Activated CD8-positive, alpha-beta T cell treated with anti-CD3 and anti-CD28 coated beads, Interleukin-2, amount 10 ng/mL, durations not matched to agents 7 days and 5 days (primary cell): ENCODE data around the gene LMBR1. TPM values are rescaled to one million over a fixed set of nuclear protein-coding genes. Genes with fewer than 3 reads are reported as not detected.

Source experiments
- ATAC-seq: fragments of 150-1000 bp; cut with Tn5 transposase; one replicate; pipeline ENCODE4 v1.10.0; 2021; ENCODE audit warnings: moderate library complexity
- CTCF ChIA-PET: fragments of 350-600 bp; sonication (Branson Sonifier 250); formaldehyde crosslinking; loops from one replicate; lab custom pipeline; 2021; ENCODE audit warnings: antibody characterized with exemption; lab: Charles Lee
- POLR2A ChIA-PET: fragments of 350-600 bp; sonication (Branson Sonifier 250); formaldehyde crosslinking; loops from one replicate; lab custom pipeline; 2021; ENCODE audit warnings: antibody characterized with exemption; lab: Charles Lee
- DNase-seq: peaks from one replicate; pipeline ENCODE4 v3.0.0-alpha.2; 2020
- H3K27ac Mint-ChIP-seq: one replicate; pipeline ENCODE4 v1.8.0; 2021; ENCODE audit warnings: mild to moderate bottlenecking, mixed read lengths
- H3K27me3 Mint-ChIP-seq: one replicate; pipeline ENCODE4 v1.8.0; 2021; ENCODE audit warnings: low read depth, mixed read lengths
- H3K36me3 Mint-ChIP-seq: one replicate; pipeline ENCODE4 v1.8.0; 2021; ENCODE audit warnings: low read depth, mixed read lengths
- H3K4me1 Mint-ChIP-seq: one replicate; pipeline ENCODE4 v1.8.0; 2021; ENCODE audit warnings: low read depth, mixed read lengths
- H3K4me3 Mint-ChIP-seq: one replicate; pipeline ENCODE4 v1.8.0; 2021; ENCODE audit warnings: mild to moderate bottlenecking, mixed read lengths
- H3K9me3 Mint-ChIP-seq: one replicate; pipeline ENCODE4 v1.8.0; 2022; ENCODE audit warnings: mixed read lengths; ENCODE audit not compliant: insufficient read depth
- total RNA-seq, 2 experiments: library from RNA; stranded (reverse); gene quantifications; one replicate each; pipeline ENCODE4 v1.2.3, GENCODE V29; 2021

LMBR1 gene
- total RNA-seq, 2 experiments from 2014 or later = 49.7 to 51.2 TPM

DNA sequence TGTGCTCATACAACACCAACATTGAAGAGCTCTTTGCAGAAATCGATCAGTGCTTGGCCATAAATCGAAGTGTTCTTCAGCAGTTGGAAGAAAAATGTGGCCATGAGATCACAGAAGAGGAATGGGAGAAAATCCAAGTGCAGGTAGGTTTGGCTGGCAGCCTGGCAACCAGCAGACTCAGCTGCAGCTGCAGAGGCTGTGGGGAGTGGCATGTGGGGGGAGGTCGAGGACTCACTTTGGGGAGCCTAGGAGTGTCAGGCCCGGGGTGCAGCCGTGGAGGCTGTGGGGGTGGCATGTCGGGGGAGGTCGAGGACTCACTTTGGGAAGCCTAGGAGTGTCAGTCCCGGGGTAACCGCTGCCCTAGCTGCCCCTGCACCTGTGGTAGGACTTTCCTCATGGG lies 217.3 kb downstream of the LMBR1 start:
- Mint-ChIP-seq H3K27ac (peak overlapping the region; percentile 67), H3K9me3 (no peaks in the 10 kb centered on the region), H3K36me3 (peaks cover 17% of the 10 kb centered on the region), H3K4me1 (peaks cover 11% of the 10 kb centered on the region), H3K4me3 (no peak overlapping the region), H3K27me3 (no peaks in the 10 kb centered on the region)
- DNase-seq = no peak
- CTCF ChIA-PET = no interaction called here
- no peak for ATAC-seq
- POLR2A ChIA-PET = interaction anchor here (0.5 kb wide), 1 partner anchor 858 kb away, joined by 3 read pairs; no protein-coding TSS in a partner anchor

DNA sequence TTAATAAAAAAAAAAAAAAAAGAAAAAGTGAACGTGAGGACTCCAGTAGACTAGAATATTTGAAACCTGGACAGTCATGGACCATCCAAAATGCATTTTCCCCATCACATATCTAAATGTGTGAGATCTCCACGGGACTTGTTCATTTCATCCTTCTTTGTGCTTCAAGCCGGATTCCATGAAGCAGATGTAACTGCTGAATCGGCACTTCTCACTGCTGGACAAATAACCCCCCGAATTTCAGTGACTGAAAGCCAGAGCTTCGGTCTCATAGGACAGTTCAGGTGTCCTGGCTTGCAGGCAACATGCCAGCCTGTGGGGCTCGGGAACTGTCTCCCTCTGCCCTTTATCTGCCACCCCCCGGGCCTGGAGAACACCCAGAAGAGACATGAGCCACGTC lies 219.1 kb downstream of the LMBR1 start:
- ChIA-PET POLR2A (no interaction called here), CTCF (no interaction called here)
- no peak for DNase-seq
- Mint-ChIP-seq H3K4me3 (no peak overlapping the region), H3K9me3 (no peaks in the 10 kb centered on the region), H3K27ac (no peak overlapping the region), H3K4me1 (peaks cover 6% of the 10 kb centered on the region), H3K27me3 (no peaks in the 10 kb centered on the region), H3K36me3 (peaks cover 16% of the 10 kb centered on the region)
- ATAC-seq = no peak

- H3K9me3 Mint-ChIP-seq = no peaks in the 10 kb centered on the region
- DNase-seq (no peak), ATAC-seq (no peak)
- no peak overlapping the region for H3K27ac Mint-ChIP-seq
- H3K27me3 Mint-ChIP-seq = no peaks in the 10 kb centered on the region
- peaks cover 12% of the 10 kb centered on the region for H3K36me3 Mint-ChIP-seq
- CTCF ChIA-PET = no interaction called here
- POLR2A ChIA-PET = no interaction called here
- H3K4me1 Mint-ChIP-seq = peaks cover 6% of the 10 kb centered on the region
- no peak overlapping the region for H3K4me3 Mint-ChIP-seq
These were observed 219.5 kb downstream of the LMBR1 start for GRCh38 chr7:156673454-156673853.

DNA sequence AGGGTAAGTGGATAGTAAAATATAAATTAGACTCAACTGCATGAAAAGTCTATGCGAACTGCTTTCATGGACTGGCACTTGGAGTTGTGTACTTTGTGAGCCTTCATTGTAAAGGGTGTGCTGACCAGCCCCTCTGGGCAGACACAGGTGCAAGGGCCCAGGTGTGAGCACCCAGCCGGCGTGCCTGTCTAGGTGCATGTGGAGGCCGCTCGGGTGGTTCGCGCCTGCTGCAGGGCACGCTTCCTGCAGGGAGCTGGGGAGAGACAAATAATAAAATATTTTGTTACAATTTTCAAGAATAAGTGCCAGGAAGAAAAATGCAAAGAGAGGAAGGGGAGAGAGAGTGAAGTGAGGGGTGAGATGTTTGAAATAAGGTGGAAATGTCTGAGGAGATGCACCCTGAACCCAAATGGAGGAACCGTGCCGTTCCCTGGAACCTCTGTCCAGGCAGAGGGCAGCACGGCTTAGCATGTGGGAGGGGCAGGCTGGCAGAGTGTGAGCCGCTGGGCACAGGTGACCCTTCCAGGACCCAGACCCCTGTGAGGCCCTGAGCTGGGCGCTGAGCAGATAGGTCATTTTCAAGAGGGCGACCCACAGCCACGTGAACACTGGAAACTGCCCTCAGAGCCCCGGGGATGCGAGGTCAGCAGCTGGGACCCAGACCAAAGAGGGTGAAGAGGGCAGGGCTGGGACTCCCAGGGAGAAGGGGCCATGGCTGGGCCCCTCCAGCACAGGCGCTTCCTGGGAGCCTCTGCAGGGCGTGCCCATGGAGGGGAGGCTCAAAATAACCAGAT lies 223.8 kb downstream of the LMBR1 start:
- Mint-ChIP-seq H3K4me3 (no peak overlapping the region), H3K27ac (no peak overlapping the region), H3K4me1 (no peaks in the 10 kb centered on the region), H3K27me3 (no peaks in the 10 kb centered on the region), H3K36me3 (no peaks in the 10 kb centered on the region), H3K9me3 (no peaks in the 10 kb centered on the region)
- ChIA-PET CTCF (no interaction called here), POLR2A (no interaction called here)
- no peak for ATAC-seq
- DNase-seq = no peak

- ChIA-PET CTCF (interaction anchor here (0.6 kb wide), 1 partner anchor 404 kb away, joined by 3 read pairs; no protein-coding TSS in a partner anchor), POLR2A (no interaction called here)
- Mint-ChIP-seq H3K27me3 (no peaks in the 10 kb centered on the region), H3K4me1 (no peaks in the 10 kb centered on the region), H3K36me3 (no peaks in the 10 kb centered on the region), H3K4me3 (no peak overlapping the region), H3K27ac (no peak overlapping the region), H3K9me3 (no peaks in the 10 kb centered on the region)
- DNase-seq (no peak), ATAC-seq (no peak)
These were observed 224.7 kb downstream of the LMBR1 start for GRCh38 chr7:156668130-156668741.

- H3K27me3 Mint-ChIP-seq = no peaks in the 10 kb centered on the region
- no peak overlapping the region for H3K4me3 Mint-ChIP-seq
- no peak overlapping the region for H3K27ac Mint-ChIP-seq
- H3K9me3 Mint-ChIP-seq = no peaks in the 10 kb centered on the region
- ChIA-PET CTCF (interaction anchor here (1.1 kb wide), 1 partner anchor 158 kb away, joined by 4 read pairs; no protein-coding TSS in a partner anchor), POLR2A (no interaction called here)
- no peaks in the 10 kb centered on the region for H3K36me3 Mint-ChIP-seq
- no peaks in the 10 kb centered on the region for H3K4me1 Mint-ChIP-seq
- no peak for DNase-seq
- ATAC-seq = no peak
These were observed 225.9 kb downstream of the LMBR1 start for GRCh38 chr7:156667110-156667426.

DNA sequence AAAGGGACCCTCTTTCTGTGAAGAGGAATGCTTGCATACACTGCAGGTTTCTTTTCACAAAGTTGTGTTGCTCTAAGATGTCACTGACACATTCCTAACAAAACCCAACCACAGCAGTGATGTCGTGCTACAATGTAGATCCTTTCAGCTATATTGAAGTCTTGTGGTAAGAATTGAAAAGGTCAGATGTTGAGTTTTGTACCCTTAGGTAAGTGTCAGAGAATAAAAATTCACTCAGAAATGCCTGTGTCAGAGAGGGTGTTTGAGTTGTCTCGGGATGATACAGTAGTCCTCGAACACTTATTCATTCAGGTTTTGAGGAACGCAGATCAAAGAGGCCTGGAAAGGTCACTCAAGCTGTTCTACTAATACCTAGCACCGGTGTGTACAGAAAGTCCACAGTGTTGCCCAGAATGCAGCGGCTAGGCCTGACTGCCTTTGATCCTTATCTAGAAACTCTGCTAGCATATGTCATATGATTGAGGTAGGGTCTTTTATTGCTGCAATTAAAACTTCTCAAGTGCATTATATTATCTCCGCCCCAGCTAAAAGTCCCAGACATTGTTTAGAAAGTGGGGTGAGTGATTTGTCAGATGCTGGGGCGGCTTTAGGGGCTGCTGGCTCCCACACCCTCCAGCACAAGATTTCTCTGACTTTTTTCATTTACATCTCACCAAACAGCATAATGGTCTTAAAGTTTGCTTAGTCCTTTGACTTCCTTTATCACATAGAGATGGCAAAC lies 226.4 kb downstream of the LMBR1 start:
- ATAC-seq (no peak), DNase-seq (no peak)
- Mint-ChIP-seq H3K4me3 (no peak overlapping the region), H3K9me3 (no peaks in the 10 kb centered on the region), H3K4me1 (no peaks in the 10 kb centered on the region), H3K27me3 (no peaks in the 10 kb centered on the region), H3K27ac (no peak overlapping the region), H3K36me3 (no peaks in the 10 kb centered on the region)
- CTCF ChIA-PET = interaction anchor here (1.1 kb wide), 1 partner anchor 159 kb away, joined by 4 read pairs; no protein-coding TSS in a partner anchor
- POLR2A ChIA-PET = no interaction called here

- no peak for ATAC-seq
- no peak overlapping the region for H3K4me3 Mint-ChIP-seq
- no peaks in the 10 kb centered on the region for H3K36me3 Mint-ChIP-seq
- peaks cover 1% of the 10 kb centered on the region for H3K27me3 Mint-ChIP-seq
- no peaks in the 10 kb centered on the region for H3K4me1 Mint-ChIP-seq
- DNase-seq = no peak
- CTCF ChIA-PET = no interaction called here
- POLR2A ChIA-PET = interaction anchor here (0.5 kb wide), 1 partner anchor 196 kb away, joined by 3 read pairs; no protein-coding TSS in a partner anchor
- H3K27ac Mint-ChIP-seq = no peak overlapping the region
- H3K9me3 Mint-ChIP-seq = no peaks in the 10 kb centered on the region
These were observed 227.9 kb downstream of the LMBR1 start for GRCh38 chr7:156665101-156665500.

DNA sequence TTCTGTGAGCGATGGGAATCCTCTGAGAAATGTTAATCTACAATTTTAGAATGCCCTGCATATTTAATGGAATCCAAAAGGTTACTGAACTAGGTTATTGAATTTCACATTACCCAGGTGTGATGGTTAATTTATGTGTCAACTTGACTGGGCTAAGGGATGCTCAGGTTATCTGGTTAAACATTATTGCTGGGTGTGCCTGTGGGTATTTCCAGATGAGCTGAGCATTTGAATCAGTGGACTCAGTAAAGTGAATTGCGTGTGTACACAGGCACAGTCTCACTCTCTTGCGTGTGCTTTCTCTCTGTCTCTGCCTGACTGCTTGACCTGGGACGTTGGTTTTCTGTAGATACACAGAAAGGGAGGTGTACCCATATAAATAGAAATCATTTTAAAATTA lies 230.7 kb downstream of the LMBR1 start:
- no peak overlapping the region for H3K27ac Mint-ChIP-seq
- no peak overlapping the region for H3K4me3 Mint-ChIP-seq
- no peaks in the 10 kb centered on the region for H3K9me3 Mint-ChIP-seq
- ATAC-seq (no peak), DNase-seq (no peak)
- no peaks in the 10 kb centered on the region for H3K4me1 Mint-ChIP-seq
- H3K36me3 Mint-ChIP-seq = no peaks in the 10 kb centered on the region
- peaks cover 17% of the 10 kb centered on the region for H3K27me3 Mint-ChIP-seq
- ChIA-PET POLR2A (no interaction called here), CTCF (interaction anchor here (0.6 kb wide), 1 partner anchor 285 kb away, joined by 3 read pairs; no protein-coding TSS in a partner anchor)

DNA sequence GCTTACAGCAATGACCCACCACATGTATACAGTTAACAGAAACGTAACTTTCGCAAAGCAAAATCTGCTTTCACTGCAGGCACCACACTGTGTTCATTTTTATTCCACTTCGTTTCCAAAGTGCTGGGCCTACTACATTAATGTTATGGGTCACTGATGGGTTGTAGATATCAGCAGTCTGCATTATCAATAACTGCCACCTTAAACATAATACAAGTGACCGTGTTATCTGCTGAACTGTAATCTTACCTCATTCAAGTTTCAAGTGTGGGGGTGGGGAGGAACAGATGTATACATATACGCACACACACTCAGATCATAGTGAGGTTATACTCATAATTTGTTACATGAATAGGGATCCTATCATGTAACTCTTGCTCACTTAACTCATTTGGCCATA lies 231.3 kb downstream of the LMBR1 start:
- ATAC-seq (no peak), DNase-seq (no peak)
- Mint-ChIP-seq H3K9me3 (no peaks in the 10 kb centered on the region), H3K36me3 (no peaks in the 10 kb centered on the region), H3K27ac (no peak overlapping the region), H3K4me1 (no peaks in the 10 kb centered on the region), H3K27me3 (peaks cover 17% of the 10 kb centered on the region), H3K4me3 (no peak overlapping the region)
- POLR2A ChIA-PET = no interaction called here
- CTCF ChIA-PET = no interaction called here

DNA sequence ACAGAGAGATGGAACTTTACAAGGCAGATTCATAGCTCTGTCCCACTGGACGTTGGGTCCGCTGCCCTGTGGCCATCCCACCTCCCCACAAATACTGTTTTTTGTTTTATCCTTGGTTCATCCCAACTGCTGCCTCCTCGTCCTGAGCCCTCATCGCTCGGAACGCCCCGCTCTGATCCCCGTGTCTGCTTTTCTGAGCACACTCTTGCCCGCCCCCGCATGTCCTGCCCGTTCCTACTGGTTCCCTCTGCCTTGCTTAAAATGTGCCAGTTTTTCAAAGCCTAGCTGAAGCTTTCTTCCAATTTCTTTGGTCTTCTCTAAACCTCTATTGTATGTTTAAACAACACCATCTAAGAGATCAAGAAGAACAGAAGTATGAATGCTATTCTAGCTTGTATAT lies 233.0 kb downstream of the LMBR1 start:
- Mint-ChIP-seq H3K4me3 (no peak overlapping the region), H3K9me3 (no peaks in the 10 kb centered on the region), H3K4me1 (peaks cover 2% of the 10 kb centered on the region), H3K27ac (no peak overlapping the region), H3K36me3 (no peaks in the 10 kb centered on the region), H3K27me3 (peaks cover 17% of the 10 kb centered on the region)
- DNase-seq = no peak
- no peak for ATAC-seq
- POLR2A ChIA-PET = no interaction called here
- CTCF ChIA-PET = no interaction called here

DNA sequence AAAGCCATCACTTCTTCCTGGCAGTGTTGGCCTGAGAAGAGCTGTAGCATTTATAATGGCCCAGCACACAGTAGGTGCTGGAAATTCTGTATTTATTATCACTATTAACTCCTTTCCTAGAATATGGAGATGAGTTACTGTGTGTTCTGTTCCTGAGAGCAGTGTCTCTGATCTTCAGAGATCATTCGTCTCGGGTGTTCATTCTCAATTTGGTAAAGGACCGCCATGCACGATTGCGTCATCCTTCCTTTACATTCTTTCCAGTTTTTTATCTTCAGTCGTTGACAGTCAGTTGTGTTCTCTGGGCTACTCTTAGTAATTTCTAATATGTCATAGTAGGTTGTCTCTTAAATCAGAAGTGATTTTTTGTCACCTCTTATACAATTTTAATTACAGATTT lies 233.8 kb downstream of the LMBR1 start:
- no peaks in the 10 kb centered on the region for H3K9me3 Mint-ChIP-seq
- H3K27me3 Mint-ChIP-seq = peaks cover 17% of the 10 kb centered on the region
- ChIA-PET POLR2A (no interaction called here), CTCF (no interaction called here)
- H3K4me1 Mint-ChIP-seq = peaks cover 2% of the 10 kb centered on the region
- no peak overlapping the region for H3K27ac Mint-ChIP-seq
- no peaks in the 10 kb centered on the region for H3K36me3 Mint-ChIP-seq
- DNase-seq (no peak), ATAC-seq (no peak)
- H3K4me3 Mint-ChIP-seq = no peak overlapping the region
